Measurements from ENCODE around the gene ZNF831.

Gene ZNF831

GRCh38 chr20:59231124-59231804, 67.6 kb downstream of the ZNF831 start:
- no peaks in the 10 kb centered on the region for H3K4me1 ChIP-seq (ENCODE audit: control insufficient read depth, insufficient read depth, low read depth, low read length)
- no peaks in the 10 kb centered on the region for H3K79me1 ChIP-seq (replicated peaks; ENCODE audit: low read length, poor library complexity, severe bottlenecking)
- H3K9ac ChIP-seq (ENCODE audit: low read length) = no peak overlapping the region
- H4K91ac ChIP-seq (ENCODE audit: low read length) = no peak overlapping the region
- no peak overlapping the region for H3K4ac ChIP-seq (ENCODE audit: low read depth in 1 of 2, low read length in 2 of 2)
- no peak overlapping the region for H3K14ac ChIP-seq (ENCODE audit: low read length in 2 of 2)
- H3K23ac ChIP-seq (ENCODE audit: low read length in 2 of 2) = no peak overlapping the region
- H2BK15ac ChIP-seq (ENCODE audit: low read depth, poor library complexity, severe bottlenecking) = no peak overlapping the region
- H2AFZ ChIP-seq (ENCODE audit: low read depth, low read length) = no peak overlapping the region
- no peak overlapping the region for H3K4me2 ChIP-seq (ENCODE audit: low read length, poor library complexity, severe bottlenecking)
- H3K27ac ChIP-seq (ENCODE audit: low read length, poor library complexity, severe bottlenecking) = no peak overlapping the region
- H2AK5ac ChIP-seq (ENCODE audit: low read length, severe bottlenecking) = no peak overlapping the region
- DNase-seq = no peak
- peaks cover 2% of the 10 kb centered on the region for H3K9me3 ChIP-seq (ENCODE audit: control insufficient read depth, low read length)
- H3K27me3 ChIP-seq (ENCODE audit: control insufficient read depth in 1 of 2, insufficient read depth in 1 of 2, low read length in 2 of 2) = peaks cover 0 to 41% of the 10 kb centered on the region in 2 experiments
- H3K18ac ChIP-seq (ENCODE audit: low read depth in 1 of 2, low read length in 2 of 2) = no peak overlapping the region
- WGBS = 46% methylated on average over 6 of the region's 8 CpGs
- H3K4me3 ChIP-seq (ENCODE audit: insufficient read depth in 1 of 2, low read depth in 1 of 2, low read length in 2 of 2) = no peak overlapping the region
- H3K36me3 ChIP-seq (ENCODE audit: control insufficient read depth in 1 of 2, insufficient read depth in 2 of 2, low read depth in 1 of 2, low read length in 2 of 2) = no peaks in the 10 kb centered on the region
- H2BK120ac ChIP-seq (ENCODE audit: low read depth, low read length) = no peak overlapping the region
- H4K8ac ChIP-seq (ENCODE audit: low read length) = no peak overlapping the region
- H2BK5ac ChIP-seq (ENCODE audit: low read depth, low read length, poor library complexity, severe bottlenecking) = no peak overlapping the region
- no peak overlapping the region for H2BK12ac ChIP-seq (ENCODE audit: low read length in 2 of 2)

GRCh38 chr20:59232618-59233017, 69.0 kb downstream of the ZNF831 start:
- H3K23ac ChIP-seq (ENCODE audit: low read length in 2 of 2) = no peak overlapping the region
- H2AFZ ChIP-seq (ENCODE audit: low read depth, low read length) = no peak overlapping the region
- DNase-seq = no peak
- no peak overlapping the region for H2BK15ac ChIP-seq (ENCODE audit: low read depth, poor library complexity, severe bottlenecking)
- no peaks in the 10 kb centered on the region for H3K79me1 ChIP-seq (replicated peaks; ENCODE audit: low read length, poor library complexity, severe bottlenecking)
- H3K27ac ChIP-seq (ENCODE audit: low read length, poor library complexity, severe bottlenecking) = no peak overlapping the region
- no peak overlapping the region for H3K9ac ChIP-seq (ENCODE audit: low read length)
- H3K4me3 ChIP-seq (ENCODE audit: insufficient read depth in 1 of 2, low read depth in 1 of 2, low read length in 2 of 2) = no peak overlapping the region
- WGBS = 46% methylated on average over 3 of the region's 3 CpGs
- no peaks in the 10 kb centered on the region for H3K36me3 ChIP-seq (ENCODE audit: control insufficient read depth in 1 of 2, insufficient read depth in 2 of 2, low read depth in 1 of 2, low read length in 2 of 2)
- no peaks in the 10 kb centered on the region for H3K4me1 ChIP-seq (ENCODE audit: control insufficient read depth, insufficient read depth, low read depth, low read length)
- H2BK12ac ChIP-seq (ENCODE audit: low read length in 2 of 2) = no peak overlapping the region
- no peak overlapping the region for H3K18ac ChIP-seq (ENCODE audit: low read depth in 1 of 2, low read length in 2 of 2)
- H3K27me3 ChIP-seq (ENCODE audit: control insufficient read depth in 1 of 2, insufficient read depth in 1 of 2, low read length in 2 of 2) = peaks cover 0 to 40% of the 10 kb centered on the region in 2 experiments
- H2BK120ac ChIP-seq (ENCODE audit: low read depth, low read length) = no peak overlapping the region
- H2AK5ac ChIP-seq (ENCODE audit: low read length, severe bottlenecking) = no peak overlapping the region
- no peak overlapping the region for H2BK5ac ChIP-seq (ENCODE audit: low read depth, low read length, poor library complexity, severe bottlenecking)
- no peak overlapping the region for H3K14ac ChIP-seq (ENCODE audit: low read length in 2 of 2)
- H4K8ac ChIP-seq (ENCODE audit: low read length) = no peak overlapping the region
- H3K4ac ChIP-seq (ENCODE audit: low read depth in 1 of 2, low read length in 2 of 2) = no peak overlapping the region
- peaks cover 2% of the 10 kb centered on the region for H3K9me3 ChIP-seq (ENCODE audit: control insufficient read depth, low read length)
- no peak overlapping the region for H3K4me2 ChIP-seq (ENCODE audit: low read length, poor library complexity, severe bottlenecking)
- no peak overlapping the region for H4K91ac ChIP-seq (ENCODE audit: low read length)

GRCh38 chr20:59235226-59235625, 71.6 kb downstream of the ZNF831 start:
- Histone ChIP-seq H3K27ac (ENCODE audit: low read length, poor library complexity, severe bottlenecking) (no peak overlapping the region), H3K9me3 (ENCODE audit: control insufficient read depth, low read length) (no peaks in the 10 kb centered on the region), H3K79me1 (replicated peaks; ENCODE audit: low read length, poor library complexity, severe bottlenecking) (no peaks in the 10 kb centered on the region), H4K91ac (ENCODE audit: low read length) (no peak overlapping the region), H3K36me3 (ENCODE audit: control insufficient read depth in 1 of 2, insufficient read depth in 2 of 2, low read depth in 1 of 2, low read length in 2 of 2) (no peaks in the 10 kb centered on the region), H2AFZ (ENCODE audit: low read depth, low read length) (no peak overlapping the region), H3K4ac (ENCODE audit: low read depth in 1 of 2, low read length in 2 of 2) (no peak overlapping the region), H4K8ac (ENCODE audit: low read length) (no peak overlapping the region), H2BK5ac (ENCODE audit: low read depth, low read length, poor library complexity, severe bottlenecking) (no peak overlapping the region), H3K27me3 (ENCODE audit: control insufficient read depth in 1 of 2, insufficient read depth in 1 of 2, low read length in 2 of 2) (peaks cover 0 to 34% of the 10 kb centered on the region in 2 experiments), H3K14ac (ENCODE audit: low read length in 2 of 2) (no peak overlapping the region), H2BK12ac (ENCODE audit: low read length in 2 of 2) (no peak overlapping the region), H2AK5ac (ENCODE audit: low read length, severe bottlenecking) (no peak overlapping the region), H2BK120ac (ENCODE audit: low read depth, low read length) (no peak overlapping the region), H3K4me3 (ENCODE audit: insufficient read depth in 1 of 2, low read depth in 1 of 2, low read length in 2 of 2) (no peak overlapping the region), H3K4me1 (ENCODE audit: control insufficient read depth, insufficient read depth, low read depth, low read length) (no peaks in the 10 kb centered on the region), H3K18ac (ENCODE audit: low read depth in 1 of 2, low read length in 2 of 2) (no peak overlapping the region), H3K4me2 (ENCODE audit: low read length, poor library complexity, severe bottlenecking) (no peak overlapping the region), H2BK15ac (ENCODE audit: low read depth, poor library complexity, severe bottlenecking) (no peak overlapping the region), H3K9ac (ENCODE audit: low read length) (no peak overlapping the region), H3K23ac (ENCODE audit: low read length in 2 of 2) (no peak overlapping the region)
- 77% methylated on average over 5 of the region's 5 CpGs for WGBS
- DNase-seq = no peak

GRCh38 chr20:59240006-59240405, 76.4 kb downstream of the ZNF831 start:
- Histone ChIP-seq H3K23ac (ENCODE audit: low read length in 2 of 2) (no peak overlapping the region), H2BK120ac (ENCODE audit: low read depth, low read length) (no peak overlapping the region), H3K4ac (ENCODE audit: low read depth in 1 of 2, low read length in 2 of 2) (no peak overlapping the region), H3K4me3 (ENCODE audit: insufficient read depth in 1 of 2, low read depth in 1 of 2, low read length in 2 of 2) (no peak overlapping the region), H3K27me3 (ENCODE audit: control insufficient read depth in 1 of 2, insufficient read depth in 1 of 2, low read length in 2 of 2) (peaks cover 0 to 22% of the 10 kb centered on the region in 2 experiments), H2BK12ac (ENCODE audit: low read length in 2 of 2) (no peak overlapping the region), H3K79me1 (replicated peaks; ENCODE audit: low read length, poor library complexity, severe bottlenecking) (no peaks in the 10 kb centered on the region), H3K18ac (ENCODE audit: low read depth in 1 of 2, low read length in 2 of 2) (no peak overlapping the region), H4K91ac (ENCODE audit: low read length) (no peak overlapping the region), H2BK5ac (ENCODE audit: low read depth, low read length, poor library complexity, severe bottlenecking) (no peak overlapping the region), H2AFZ (ENCODE audit: low read depth, low read length) (no peak overlapping the region), H3K27ac (ENCODE audit: low read length, poor library complexity, severe bottlenecking) (no peak overlapping the region), H2AK5ac (ENCODE audit: low read length, severe bottlenecking) (no peak overlapping the region), H3K9me3 (ENCODE audit: control insufficient read depth, low read length) (no peaks in the 10 kb centered on the region), H4K8ac (ENCODE audit: low read length) (no peak overlapping the region), H3K14ac (ENCODE audit: low read length in 2 of 2) (no peak overlapping the region), H3K4me2 (ENCODE audit: low read length, poor library complexity, severe bottlenecking) (no peak overlapping the region), H2BK15ac (ENCODE audit: low read depth, poor library complexity, severe bottlenecking) (no peak overlapping the region), H3K36me3 (ENCODE audit: control insufficient read depth in 1 of 2, insufficient read depth in 2 of 2, low read depth in 1 of 2, low read length in 2 of 2) (no peaks in the 10 kb centered on the region), H3K9ac (ENCODE audit: low read length) (no peak overlapping the region), H3K4me1 (ENCODE audit: control insufficient read depth, insufficient read depth, low read depth, low read length) (no peaks in the 10 kb centered on the region)
- DNase-seq = no peak
- 47% methylated on average over 2 of the region's 4 CpGs for WGBS
